Medulla oblongata (tissue), 1 donor: Measurements from ENCODE around the gene MPDZ.

Source experiments
- DNase-seq: peaks from one replicate; pipeline ENCODE4 v3.0.0-alpha.2; 2015; ENCODE audit errors: extremely low spot score

Gene MPDZ

GRCh38 chr9:13279284-13280141 is at the start of gene MPDZ:
Gene MPDZ, minus strand, starts transcription at chr9:13279692. Its CDS starts 29,377 bp downstream, at chr9:13250315.
- peak; percentile 57 for DNase-seq

GRCh38 chr9:13324988-13325387 is 45.5 kb upstream of the MPDZ start:
- peak; percentile 6 for DNase-seq

- no peak for DNase-seq
Measured at GRCh38 chr9:13322828-13323550, 43.5 kb upstream of the MPDZ start.

- no peak for DNase-seq
Measured at GRCh38 chr9:13318027-13318426, 38.5 kb upstream of the MPDZ start.

GRCh38 chr9:13296972-13297371 is 17.5 kb upstream of the MPDZ start:
- DNase-seq: no peak

- DNase-seq: no peak
Measured at GRCh38 chr9:13295556-13295955, 16.1 kb upstream of the MPDZ start.

- DNase-seq: no peak
Measured at GRCh38 chr9:13292782-13293181, 13.3 kb upstream of the MPDZ start.

GRCh38 chr9:13292158-13292557 is 12.7 kb upstream of the MPDZ start:
- no peak for DNase-seq

- no peak for DNase-seq
Measured at GRCh38 chr9:13291718-13292117, 12.2 kb upstream of the MPDZ start.

- no peak for DNase-seq
Measured at GRCh38 chr9:13284011-13284410, 4.5 kb upstream of the MPDZ start.

- DNase-seq: no peak
Measured at GRCh38 chr9:13282998-13283397, 3.5 kb upstream of the MPDZ start.

GRCh38 chr9:13281356-13282016 is 2.0 kb upstream of the MPDZ start:
- DNase-seq: no peak

GRCh38 chr9:13278368-13279246 is 885 bp downstream of the MPDZ start:
- peak; percentile 85 for DNase-seq

GRCh38 chr9:13278023-13278367 is 1.5 kb downstream of the MPDZ start:
- DNase-seq: no peak

GRCh38 chr9:13274886-13275641 is 4.4 kb downstream of the MPDZ start:
- DNase-seq: no peak

GRCh38 chr9:13270734-13271133 is 8.8 kb downstream of the MPDZ start:
- no peak for DNase-seq

GRCh38 chr9:13269589-13270452 is 9.7 kb downstream of the MPDZ start:
- DNase-seq: no peak

GRCh38 chr9:13268469-13268868 is 11.0 kb downstream of the MPDZ start:
- no peak for DNase-seq

- no peak for DNase-seq
Measured at GRCh38 chr9:13267743-13268142, 11.7 kb downstream of the MPDZ start.

GRCh38 chr9:13266167-13266566 is 13.3 kb downstream of the MPDZ start:
- no peak for DNase-seq
